GM12878 (cell line): ENCODE measurements around the gene DAB2IP. TPM values are rescaled to one million over a fixed set of nuclear protein-coding genes. Genes with fewer than 3 reads are reported as not detected.

Experiments used
- ATAC-seq: fragments of 200-7000 bp; cut with Tn5 transposase; 3 replicates; pipeline ENCODE4 v1.9.1; 2020; ENCODE audit warnings: mild to moderate bottlenecking, moderate library complexity
- BruUV-seq: library from RNA; stranded (reverse); fragments of 400-500 nt; replicated peaks from 2 replicates; lab custom pipeline; 2021; lab: Mats Ljungman, UMichigan
- CTCF ChIA-PET: fragments of 300-600 bp; sonication (Branson Sonifier 250); formaldehyde crosslinking; extraction: SDS; loops from one replicate; lab custom pipeline; 2021; ENCODE audit warnings: inconsistent platforms; lab: Yijun Ruan, JAX
- POLR2A ChIA-PET: fragments of 350-600 bp; formaldehyde crosslinking; extraction: SDS; loops from one replicate; lab custom pipeline; 2021; ENCODE audit warnings: inconsistent platforms; lab: Charles Lee
- RAD21 ChIA-PET: fragments of 300-600 bp; sonication (Branson Sonifier 250); formaldehyde crosslinking; loops from one replicate; lab custom pipeline; 2023; ENCODE audit warnings: antibody characterized with exemption; ENCODE audit not compliant: unreplicated experiment; lab: Charles Lee
- SMC1A ChIA-PET: fragments of 300-600 bp; sonication (Branson Sonifier 250); formaldehyde crosslinking; loops from one replicate; lab custom pipeline; 2023; ENCODE audit not compliant: unreplicated experiment, uncharacterized antibody; lab: Charles Lee
- DNase-seq: peaks from one replicate; pipeline ENCODE4 v3.0.0-alpha.2; 2011; ENCODE audit warnings: low read depth, low spot score
- FAIRE-seq: peaks from 3 replicates; lab custom pipeline; 2011; peaks lifted over from hg19 to GRCh38; lab: Jason Lieb, UNC
- H2AFZ ChIP-seq: 2 replicates; pipeline ENCODE4 v1.6.0; 2011; ENCODE audit warnings: low read depth, low read length, control low read depth; ENCODE audit not compliant: control insufficient read depth
- H3K27ac ChIP-seq: 2 replicates; pipeline ENCODE4 v1.5.1; 2011; ENCODE audit warnings: control low read depth; ENCODE audit not compliant: control insufficient read depth, insufficient read depth
- H3K27me3 ChIP-seq, 2 experiments: replicated peaks in 1 of 2; 2 replicates each; pipeline versions ENCODE4 v1.6.0 to v1.6.1; 2011; ENCODE audit warnings: low read length in 1 of 2; ENCODE audit not compliant: control insufficient read depth in 2 of 2, insufficient read depth in 2 of 2
- H3K36me3 ChIP-seq, 2 experiments: 2 replicates each; pipeline ENCODE4 v1.5.1; 2011; ENCODE audit warnings: low read length in 1 of 2; ENCODE audit not compliant: control insufficient read depth in 2 of 2, insufficient read depth in 2 of 2
- H3K4me1 ChIP-seq: 2 replicates; pipeline ENCODE4 v1.6.1; 2011; ENCODE audit warnings: mild to moderate bottlenecking, low read length, moderate library complexity, mixed read lengths; ENCODE audit not compliant: control insufficient read depth, insufficient read depth
- H3K4me2 ChIP-seq: 2 replicates; pipeline ENCODE4 v1.6.0; 2011; ENCODE audit warnings: control low read depth; ENCODE audit not compliant: control insufficient read depth, insufficient read depth
- H3K4me3 ChIP-seq: fragments of 200-600 bp; sonication (generic); 2 replicates; pipeline ENCODE4 v1.5.1; 2016
- H3K79me2 ChIP-seq: 2 replicates; pipeline ENCODE4 v1.6.0; 2011; ENCODE audit warnings: low read length; ENCODE audit not compliant: control insufficient read depth, insufficient read depth
- H3K9ac ChIP-seq: 2 replicates; pipeline ENCODE4 v1.8.0; 2011; ENCODE audit warnings: low read length, control low read depth, mixed read lengths; ENCODE audit not compliant: control insufficient read depth, insufficient read depth
- H3K9me3 ChIP-seq: replicated peaks from 3 replicates; pipeline ENCODE4 v1.5.1; 2011; ENCODE audit warnings: mild to moderate bottlenecking, low read length; ENCODE audit not compliant: control insufficient read depth, insufficient read depth
- H4K20me1 ChIP-seq: 2 replicates; pipeline ENCODE4 v1.6.0; 2011; ENCODE audit not compliant: control insufficient read depth, insufficient read depth
- BACH1 ChIP-seq: fragments of 450-650 bp; IDR thresholded peaks from 2 replicates; pipeline ENCODE4 v1.6.1; 2017; ENCODE audit warnings: mild to moderate bottlenecking, borderline replicate concordance
- BMI1 ChIP-seq: fragments of 450-650 bp; IDR thresholded peaks from 2 replicates; pipeline ENCODE4 v1.6.1; 2016; ENCODE audit warnings: mild to moderate bottlenecking, moderate library complexity, borderline replicate concordance
- BRCA1 ChIP-seq: IDR thresholded peaks from 2 replicates; pipeline ENCODE4 v1.6.1; 2011; ENCODE audit warnings: low read depth, low read length, improper control_type of control experiment
- ETV6 ChIP-seq, 2 experiments: fragments of 450-650 bp in 1 of 2; IDR thresholded peaks in 1 of 2; conservative IDR thresholded peaks in 1 of 2; 2 replicates each; pipeline ENCODE4 v1.6.1; 2014; ENCODE audit warnings: antibody characterized with exemption in 1 of 2, borderline replicate concordance in 1 of 2, low read depth in 1 of 2, mild to moderate bottlenecking in 1 of 2, moderate library complexity in 1 of 2
- HDAC6 ChIP-seq: fragments of 200-600 bp; sonication (generic); IDR thresholded peaks from one replicate; pipeline ENCODE4 v1.8.0; 2017; ENCODE audit warnings: antibody characterized with exemption; ENCODE audit not compliant: unreplicated experiment
- MYB ChIP-seq: fragments of 150-350 bp; IDR thresholded peaks from 2 replicates; pipeline ENCODE4 v1.6.1; 2014; ENCODE audit warnings: mild to moderate bottlenecking, low read depth, low read length, borderline replicate concordance
- RBBP5 ChIP-seq: fragments of 200-600 bp; sonication (generic); conservative IDR thresholded peaks from 2 replicates; pipeline ENCODE4 v1.6.1; 2016
- RUNX3 ChIP-seq: IDR thresholded peaks from 2 replicates; pipeline ENCODE4 v1.6.1; 2012; ENCODE audit warnings: low read length, inconsistent platforms
- SIN3A ChIP-seq: IDR thresholded peaks from 2 replicates; pipeline ENCODE4 v1.6.1; 2012; ENCODE audit warnings: low read depth, low read length, improper control_type of control experiment
- SRF ChIP-seq, 2 experiments: IDR thresholded peaks; 2 replicates each; pipeline ENCODE4 v1.6.1; 2011; ENCODE audit warnings: low read depth in 2 of 2, low read length in 2 of 2, mild to moderate bottlenecking in 1 of 2, moderate library complexity in 1 of 2
- TAF1 ChIP-seq: IDR thresholded peaks from 2 replicates; pipeline ENCODE4 v1.6.1; 2011; ENCODE audit warnings: mild to moderate bottlenecking, low read depth, low read length, borderline replicate concordance
- ZNF217 ChIP-seq: fragments of 450-650 bp; IDR thresholded peaks from 2 replicates; pipeline ENCODE4 v1.6.1; 2017; ENCODE audit warnings: antibody characterized with exemption, mild to moderate bottlenecking
- WGBS: methylation state at CpG from one replicate; pipeline ENCODE4 v1.1.6; 2016; ENCODE audit warnings: low lambda C conversion rate; ENCODE audit not compliant: insufficient replicate concordance, insufficient coverage; ENCODE audit errors: missing lambda C conversion rate; 5-methylcytosine and 5-hydroxymethylcytosine counted together
- in situ Hi-C: fragments of 300-500 bp; cut with MboI; formaldehyde crosslinking; loops from 9 replicates; pipeline ENCODE4 v1.14.3; 2018; ENCODE audit warnings: mixed read lengths
- intact Hi-C: fragments of 100-400 bp; cut with micrococcal nuclease; formaldehyde crosslinking; loops from one replicate; pipeline ENCODE4 v1.14.2; 2022; ENCODE audit not compliant: unreplicated experiment
- polyA plus RNA-seq, 11 experiments: library from polyadenylated mRNA; depleted of rRNA in 4 of 11; unstranded in 6 of 11; stranded (reverse) in 5 of 11; fragments of >200 nt; fragmentation: Nextera tagmentation in 4 of 11; fragmentation: Illumina TruSeq in 1 of 11; extraction: Ambion mirVana in 4 of 11; extraction: Trizol in 1 of 11; gene quantifications; 1 replicate in 1 of 11; 2 replicates in 10 of 11; pipeline versions ENCODE4 v1.2.1 to v1.2.3, GENCODE V29; 2011 to 2016; ENCODE audit warnings: inconsistent platforms in 2 of 11, missing spikeins in 2 of 11, low read depth in 1 of 11
- total RNA-seq, 4 experiments: library from RNA; depleted of rRNA in 3 of 4; stranded (reverse); fragments of >200 nt in 3 of 4; fragmentation: Illumina TruSeq in 1 of 4; extraction: Trizol in 1 of 4; gene quantifications; 2 replicates each; pipeline versions ENCODE4 v1.2.1 to v1.2.3, GENCODE V29; 2013 to 2021
- TF ChIP-seq, protein P1 (sequence below): IDR thresholded peaks from 2 replicates; pipeline ENCODE4 v1.6.1; 2011; ENCODE audit warnings: low read depth, mild to moderate bottlenecking, low read length, moderate library complexity, borderline replicate concordance; ENCODE audit errors: extremely low read depth
- TF ChIP-seq, protein P2 (sequence below): IDR thresholded peaks from 2 replicates; pipeline ENCODE4 v1.6.1; 2012; ENCODE audit warnings: low read depth, low read length, improper control_type of control experiment
- TF ChIP-seq, protein P3 (sequence below): fragments of 450-650 bp; IDR thresholded peaks from 2 replicates; pipeline ENCODE4 v1.6.1; 2017; ENCODE audit warnings: mild to moderate bottlenecking, moderate library complexity
- TF ChIP-seq, protein P4 (sequence below): IDR thresholded peaks from 2 replicates; pipeline ENCODE4 v1.6.1; 2011; ENCODE audit warnings: borderline replicate concordance, low read depth, mild to moderate bottlenecking, moderate library complexity, low read length; ENCODE audit not compliant: insufficient read depth, poor library complexity, severe bottlenecking
- TF ChIP-seq, protein P5 (sequence below): fragments of 450-650 bp; IDR thresholded peaks from 2 replicates; pipeline ENCODE4 v1.6.1; 2017; ENCODE audit warnings: low read depth, mild to moderate bottlenecking, moderate library complexity

Gene DAB2IP
- total and polyA plus RNA-seq, 10 of the 15 experiments (the other 5 are each of a cell fraction or from before 2014, with no cell fraction given), result 0.03 to 0.38 (median 0.14) TPM; not detected in 6

DNA sequence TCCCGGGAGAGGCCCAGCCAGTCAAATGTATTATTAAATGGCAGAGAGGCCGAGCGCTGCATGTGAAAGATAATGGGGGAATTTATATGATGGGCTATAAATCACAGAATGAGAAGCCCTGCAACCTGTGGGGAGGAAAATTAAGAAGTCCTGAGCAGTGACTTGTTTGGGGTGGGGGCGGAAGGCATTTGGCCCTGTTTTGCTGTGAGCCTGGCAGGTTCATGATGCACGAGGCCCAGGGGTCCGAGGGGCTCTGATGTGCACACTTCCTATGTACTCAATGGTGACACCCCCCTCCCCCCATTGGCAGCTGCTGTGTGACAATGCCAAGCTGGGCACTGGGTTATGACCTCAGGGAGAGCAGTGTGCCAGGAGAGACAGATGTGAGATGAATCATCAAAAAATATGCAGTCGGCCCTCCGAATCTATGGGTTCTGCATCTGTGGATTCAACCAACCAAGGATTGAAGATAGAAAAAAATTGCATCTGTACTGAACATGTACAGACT, 13.7 kb upstream of the DAB2IP start:
- Histone ChIP-seq H3K4me3 (no peak overlapping the region), H3K79me2 (no peaks in the 10 kb centered on the region), H4K20me1 (no peaks in the 10 kb centered on the region), H3K4me2 (no peak overlapping the region), H3K9me3 (no peaks in the 10 kb centered on the region), H3K27ac (no peak overlapping the region), H3K9ac (no peak overlapping the region), H3K4me1 (peaks cover 12% of the 10 kb centered on the region), H2AFZ (no peak overlapping the region), H3K36me3 (no peaks in the 10 kb centered on the region), H3K27me3 (peaks cover 0 to 4% of the 10 kb centered on the region in 2 experiments; a peak in 1 of 4 replicates)
- no TSS peak for BruUV-seq
- POLR2A ChIA-PET, result no interaction called here
- DNase-seq, result no peak
- FAIRE-seq, result no peak
- SMC1A ChIA-PET, result no interaction called here
- RAD21 ChIA-PET, result no interaction called here
- 21% methylated on average over 8 of the region's 8 CpGs for WGBS
- in situ Hi-C loops (no loop called here), intact Hi-C loops (no loop called here)
- CTCF ChIA-PET, result no interaction called here
- ATAC-seq, result no peak
- TF ChIP-seq BACH1 (no peak), MYB (no peak), HDAC6 (no peak), SIN3A (no peak), SRF (IDR thresholded peaks at IDR 0.05; ENCODE audit: low read depth in 2 of 2, low read length in 2 of 2) (no peak), ZNF217 (no peak), BMI1 (no peak), TAF1 (no peak), RBBP5 (no peak), ETV6 (conservative IDR thresholded peaks at IDR 0.05 in 1 of 2, IDR thresholded peaks at IDR 0.05 in 1 of 2; ENCODE audit: borderline replicate concordance in 1 of 2, low read depth in 1 of 2) (no peak), RUNX3 (no peak), BRCA1 (no peak)
- TF ChIP-seq, protein P1, sequence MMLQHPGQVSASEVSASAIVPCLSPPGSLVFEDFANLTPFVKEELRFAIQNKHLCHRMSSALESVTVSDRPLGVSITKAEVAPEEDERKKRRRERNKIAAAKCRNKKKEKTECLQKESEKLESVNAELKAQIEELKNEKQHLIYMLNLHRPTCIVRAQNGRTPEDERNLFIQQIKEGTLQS, result no peak
- TF ChIP-seq, protein P2, sequence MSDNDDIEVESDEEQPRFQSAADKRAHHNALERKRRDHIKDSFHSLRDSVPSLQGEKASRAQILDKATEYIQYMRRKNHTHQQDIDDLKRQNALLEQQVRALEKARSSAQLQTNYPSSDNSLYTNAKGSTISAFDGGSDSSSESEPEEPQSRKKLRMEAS, result no peak
- TF ChIP-seq, protein P3, sequence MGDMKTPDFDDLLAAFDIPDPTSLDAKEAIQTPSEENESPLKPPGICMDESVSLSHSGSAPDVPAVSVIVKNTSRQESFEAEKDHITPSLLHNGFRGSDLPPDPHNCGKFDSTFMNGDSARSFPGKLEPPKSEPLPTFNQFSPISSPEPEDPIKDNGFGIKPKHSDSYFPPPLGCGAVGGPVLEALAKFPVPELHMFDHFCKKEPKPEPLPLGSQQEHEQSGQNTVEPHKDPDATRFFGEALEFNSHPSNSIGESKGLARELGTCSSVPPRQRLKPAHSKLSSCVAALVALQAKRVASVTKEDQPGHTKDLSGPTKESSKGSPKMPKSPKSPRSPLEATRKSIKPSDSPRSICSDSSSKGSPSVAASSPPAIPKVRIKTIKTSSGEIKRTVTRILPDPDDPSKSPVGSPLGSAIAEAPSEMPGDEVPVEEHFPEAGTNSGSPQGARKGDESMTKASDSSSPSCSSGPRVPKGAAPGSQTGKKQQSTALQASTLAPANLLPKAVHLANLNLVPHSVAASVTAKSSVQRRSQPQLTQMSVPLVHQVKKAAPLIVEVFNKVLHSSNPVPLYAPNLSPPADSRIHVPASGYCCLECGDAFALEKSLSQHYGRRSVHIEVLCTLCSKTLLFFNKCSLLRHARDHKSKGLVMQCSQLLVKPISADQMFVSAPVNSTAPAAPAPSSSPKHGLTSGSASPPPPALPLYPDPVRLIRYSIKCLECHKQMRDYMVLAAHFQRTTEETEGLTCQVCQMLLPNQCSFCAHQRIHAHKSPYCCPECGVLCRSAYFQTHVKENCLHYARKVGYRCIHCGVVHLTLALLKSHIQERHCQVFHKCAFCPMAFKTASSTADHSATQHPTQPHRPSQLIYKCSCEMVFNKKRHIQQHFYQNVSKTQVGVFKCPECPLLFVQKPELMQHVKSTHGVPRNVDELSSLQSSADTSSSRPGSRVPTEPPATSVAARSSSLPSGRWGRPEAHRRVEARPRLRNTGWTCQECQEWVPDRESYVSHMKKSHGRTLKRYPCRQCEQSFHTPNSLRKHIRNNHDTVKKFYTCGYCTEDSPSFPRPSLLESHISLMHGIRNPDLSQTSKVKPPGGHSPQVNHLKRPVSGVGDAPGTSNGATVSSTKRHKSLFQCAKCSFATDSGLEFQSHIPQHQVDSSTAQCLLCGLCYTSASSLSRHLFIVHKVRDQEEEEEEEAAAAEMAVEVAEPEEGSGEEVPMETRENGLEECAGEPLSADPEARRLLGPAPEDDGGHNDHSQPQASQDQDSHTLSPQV, result no peak
- TF ChIP-seq, protein P4, sequence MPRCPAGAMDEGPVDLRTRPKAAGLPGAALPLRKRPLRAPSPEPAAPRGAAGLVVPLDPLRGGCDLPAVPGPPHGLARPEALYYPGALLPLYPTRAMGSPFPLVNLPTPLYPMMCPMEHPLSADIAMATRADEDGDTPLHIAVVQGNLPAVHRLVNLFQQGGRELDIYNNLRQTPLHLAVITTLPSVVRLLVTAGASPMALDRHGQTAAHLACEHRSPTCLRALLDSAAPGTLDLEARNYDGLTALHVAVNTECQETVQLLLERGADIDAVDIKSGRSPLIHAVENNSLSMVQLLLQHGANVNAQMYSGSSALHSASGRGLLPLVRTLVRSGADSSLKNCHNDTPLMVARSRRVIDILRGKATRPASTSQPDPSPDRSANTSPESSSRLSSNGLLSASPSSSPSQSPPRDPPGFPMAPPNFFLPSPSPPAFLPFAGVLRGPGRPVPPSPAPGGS, result no peak
- TF ChIP-seq, protein P5, sequence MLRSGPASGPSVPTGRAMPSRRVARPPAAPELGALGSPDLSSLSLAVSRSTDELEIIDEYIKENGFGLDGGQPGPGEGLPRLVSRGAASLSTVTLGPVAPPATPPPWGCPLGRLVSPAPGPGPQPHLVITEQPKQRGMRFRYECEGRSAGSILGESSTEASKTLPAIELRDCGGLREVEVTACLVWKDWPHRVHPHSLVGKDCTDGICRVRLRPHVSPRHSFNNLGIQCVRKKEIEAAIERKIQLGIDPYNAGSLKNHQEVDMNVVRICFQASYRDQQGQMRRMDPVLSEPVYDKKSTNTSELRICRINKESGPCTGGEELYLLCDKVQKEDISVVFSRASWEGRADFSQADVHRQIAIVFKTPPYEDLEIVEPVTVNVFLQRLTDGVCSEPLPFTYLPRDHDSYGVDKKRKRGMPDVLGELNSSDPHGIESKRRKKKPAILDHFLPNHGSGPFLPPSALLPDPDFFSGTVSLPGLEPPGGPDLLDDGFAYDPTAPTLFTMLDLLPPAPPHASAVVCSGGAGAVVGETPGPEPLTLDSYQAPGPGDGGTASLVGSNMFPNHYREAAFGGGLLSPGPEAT, result no peak
